Measurements from ENCODE around the gene SAMD9L.

SAMD9L gene

DNA sequence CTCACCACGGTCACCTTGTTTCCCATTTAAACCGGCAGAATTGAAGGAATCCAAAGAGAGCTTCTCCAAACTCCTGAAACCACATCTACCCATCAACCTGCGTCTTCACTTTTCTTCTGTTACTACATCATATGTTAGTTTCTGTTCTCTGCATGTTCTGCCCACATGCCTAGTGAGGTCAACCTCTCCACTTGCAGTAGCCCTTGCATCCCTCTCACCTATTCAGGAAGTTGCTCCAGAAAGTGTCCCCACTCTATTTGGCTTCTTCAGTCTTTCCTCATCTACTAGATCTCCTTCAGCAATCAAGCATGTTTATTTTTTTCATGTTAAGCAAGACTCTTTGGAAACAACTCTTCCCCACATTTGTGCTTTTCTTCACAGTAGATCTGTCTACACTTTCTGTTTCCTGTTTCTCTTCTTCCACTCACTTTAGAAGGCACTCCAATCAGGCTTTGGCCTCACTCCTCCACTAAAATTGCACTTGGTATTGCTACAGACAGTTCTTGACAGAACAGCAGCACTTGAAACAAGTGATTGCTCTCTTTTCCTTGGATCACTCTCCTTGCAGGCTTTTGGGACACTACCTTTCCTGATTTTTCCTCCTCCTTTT is 7.5 kb downstream of the SAMD9L start:
- no peak for ATAC-seq
- TF ChIP-seq PATZ1 (CRISPR knock-in tag; IDR thresholded peaks at IDR 0.05; ENCODE audit: borderline replicate concordance) (no peak), CSRNP3 (CRISPR knock-in tag; IDR thresholded peaks at IDR 0.05) (no peak), RARB (CRISPR knock-in tag; IDR thresholded peaks at IDR 0.05) (no peak), ZFP3 (CRISPR knock-in tag; IDR thresholded peaks at IDR 0.05) (no peak), CSDC2 (CRISPR knock-in tag; IDR thresholded peaks at IDR 0.05) (no peak)

GRCh38 chr7:93138576-93138975 is 9.6 kb downstream of the SAMD9L start:
- TF ChIP-seq BACH2 (CRISPR knock-in tag; IDR thresholded peaks at IDR 0.05; ENCODE audit: borderline replicate concordance), result no peak
- no peak for TF ChIP-seq ESRRG (CRISPR knock-in tag; IDR thresholded peaks at IDR 0.05)
- no peak for TF ChIP-seq OSR1 (CRISPR knock-in tag; IDR thresholded peaks at IDR 0.05)
- no peak for TF ChIP-seq ZNF565 (CRISPR knock-in tag; conservative IDR thresholded peaks at IDR 0.05; ENCODE audit: low read depth)
- no peak for TF ChIP-seq TCF4 (CRISPR knock-in tag; IDR thresholded peaks at IDR 0.05; ENCODE audit: borderline replicate concordance)
- TF ChIP-seq ARNTL (CRISPR knock-in tag; IDR thresholded peaks at IDR 0.05; ENCODE audit: borderline replicate concordance, low read depth), result no peak
- no peak for TF ChIP-seq ZFP3 (CRISPR knock-in tag; IDR thresholded peaks at IDR 0.05)
- TF ChIP-seq TOX (CRISPR knock-in tag; IDR thresholded peaks at IDR 0.05; ENCODE audit: borderline replicate concordance), result no peak
- TF ChIP-seq RARB (CRISPR knock-in tag; IDR thresholded peaks at IDR 0.05), result no peak
- TF ChIP-seq SNAI2 (CRISPR knock-in tag; IDR thresholded peaks at IDR 0.05), result no peak
- no peak for TF ChIP-seq ZNF70 (CRISPR knock-in tag; IDR thresholded peaks at IDR 0.05)
- ATAC-seq, result no peak

GRCh38 chr7:93133005-93133404 is 15.2 kb downstream of the SAMD9L start:
- no peak for TF ChIP-seq ZC3H10 (CRISPR knock-in tag; IDR thresholded peaks at IDR 0.05)
- TF ChIP-seq OSR1 (CRISPR knock-in tag; IDR thresholded peaks at IDR 0.05), result no peak
- no peak for TF ChIP-seq ZNF565 (CRISPR knock-in tag; conservative IDR thresholded peaks at IDR 0.05; ENCODE audit: low read depth)
- TF ChIP-seq, protein P1, sequence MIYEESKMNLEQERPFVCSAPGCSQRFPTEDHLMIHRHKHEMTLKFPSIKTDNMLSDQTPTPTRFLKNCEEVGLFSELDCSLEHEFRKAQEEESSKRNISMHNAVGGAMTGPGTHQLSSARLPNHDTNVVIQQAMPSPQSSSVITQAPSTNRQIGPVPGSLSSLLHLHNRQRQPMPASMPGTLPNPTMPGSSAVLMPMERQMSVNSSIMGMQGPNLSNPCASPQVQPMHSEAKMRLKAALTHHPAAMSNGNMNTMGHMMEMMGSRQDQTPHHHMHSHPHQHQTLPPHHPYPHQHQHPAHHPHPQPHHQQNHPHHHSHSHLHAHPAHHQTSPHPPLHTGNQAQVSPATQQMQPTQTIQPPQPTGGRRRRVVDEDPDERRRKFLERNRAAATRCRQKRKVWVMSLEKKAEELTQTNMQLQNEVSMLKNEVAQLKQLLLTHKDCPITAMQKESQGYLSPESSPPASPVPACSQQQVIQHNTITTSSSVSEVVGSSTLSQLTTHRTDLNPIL (CRISPR knock-in tag; IDR thresholded peaks at IDR 0.05; ENCODE audit: low read depth), result no peak
- TF ChIP-seq ZFP30 (CRISPR knock-in tag; IDR thresholded peaks at IDR 0.05), result no peak
- TF ChIP-seq RARB (CRISPR knock-in tag; IDR thresholded peaks at IDR 0.05), result no peak
- no peak for TF ChIP-seq ISL1 (CRISPR knock-in tag; IDR thresholded peaks at IDR 0.05)
- TF ChIP-seq POU6F1 (CRISPR knock-in tag; IDR thresholded peaks at IDR 0.05; ENCODE audit: borderline replicate concordance, low read depth), result no peak
- TF ChIP-seq ZNF70 (CRISPR knock-in tag; IDR thresholded peaks at IDR 0.05), result no peak
- ATAC-seq, result no peak

- TF ChIP-seq ISL1 (CRISPR knock-in tag; IDR thresholded peaks at IDR 0.05), result no peak
- TF ChIP-seq ZNF70 (CRISPR knock-in tag; IDR thresholded peaks at IDR 0.05), result no peak
- TF ChIP-seq PATZ1 (CRISPR knock-in tag; IDR thresholded peaks at IDR 0.05; ENCODE audit: borderline replicate concordance), result no peak
- TF ChIP-seq POU6F1 (CRISPR knock-in tag; IDR thresholded peaks at IDR 0.05; ENCODE audit: borderline replicate concordance, low read depth), result no peak
- no peak for TF ChIP-seq TSHZ2 (CRISPR knock-in tag; IDR thresholded peaks at IDR 0.05)
- TF ChIP-seq, protein P1 (CRISPR knock-in tag; IDR thresholded peaks at IDR 0.05; ENCODE audit: low read depth), result no peak
- TF ChIP-seq ZNF565 (CRISPR knock-in tag; conservative IDR thresholded peaks at IDR 0.05; ENCODE audit: low read depth), result no peak
- no peak for TF ChIP-seq PPARA (CRISPR knock-in tag; IDR thresholded peaks at IDR 0.05; ENCODE audit: borderline replicate concordance)
- no peak for ATAC-seq
Measured at GRCh38 chr7:93132216-93132615, 16.0 kb downstream of the SAMD9L start.
